Liver (tissue), 9 donors: ENCODE data around the gene N4BP3. TPM values are rescaled to one million over a fixed set of nuclear protein-coding genes. Genes with fewer than 3 reads are reported as not detected.

Experiments used
- DNase-seq: peaks from one replicate; pipeline ENCODE4 v3.0.0-alpha.2; 2017; ENCODE audit warnings: low spot score
- H3K27ac ChIP-seq, 2 donors: one replicate each; pipeline ENCODE4 v1.7.0; 2013; ENCODE audit warnings: inconsistent platforms in 2 of 2, low read length in 2 of 2, control low read depth in 1 of 2, low read depth in 1 of 2, mild to moderate bottlenecking in 1 of 2
- H3K27me3 ChIP-seq, 4 donors: one replicate each; pipeline versions ENCODE4 v1.6.1 to v1.7.0; 2013; ENCODE audit warnings: low read length in 3 of 4, inconsistent platforms in 1 of 4, mild to moderate bottlenecking in 1 of 4, moderate library complexity in 1 of 4; ENCODE audit not compliant: control insufficient read depth in 4 of 4, insufficient read depth in 4 of 4
- H3K36me3 ChIP-seq, 4 donors: one replicate each; pipeline versions ENCODE4 v1.6.1 to v1.7.0; 2013; ENCODE audit warnings: low read length in 3 of 4, mild to moderate bottlenecking in 3 of 4, low read depth in 1 of 4, moderate library complexity in 1 of 4; ENCODE audit not compliant: control insufficient read depth in 4 of 4, insufficient read depth in 3 of 4
- H3K4me1 ChIP-seq, 4 donors: one replicate each; pipeline versions ENCODE4 v1.6.1 to v1.7.0; 2013; ENCODE audit warnings: low read length in 3 of 4, mild to moderate bottlenecking in 3 of 4, moderate library complexity in 1 of 4; ENCODE audit not compliant: control insufficient read depth in 4 of 4, insufficient read depth in 4 of 4
- H3K4me3 ChIP-seq, 3 donors: one replicate each; pipeline versions ENCODE4 v1.6.1 to v1.7.0; 2013; ENCODE audit warnings: low read length in 3 of 3, control low read depth in 1 of 3, low read depth in 1 of 3, mild to moderate bottlenecking in 1 of 3
- H3K9ac ChIP-seq, 2 donors: one replicate each; pipeline ENCODE4 v1.7.0; 2013; ENCODE audit warnings: low read length in 2 of 2, mild to moderate bottlenecking in 2 of 2, moderate library complexity in 2 of 2, control low read depth in 1 of 2, low read depth in 1 of 2
- H3K9me3 ChIP-seq, 4 donors: one replicate each; pipeline versions ENCODE4 v1.6.1 to v1.7.0; 2013; ENCODE audit warnings: low read length in 3 of 4; ENCODE audit not compliant: control insufficient read depth in 4 of 4
- FOXA1 ChIP-seq: IDR thresholded peaks from 2 replicates; pipeline ENCODE4 v1.6.1; 2016; ENCODE audit warnings: antibody characterized with exemption
- FOXA2 ChIP-seq: IDR thresholded peaks from 2 replicates; pipeline ENCODE4 v1.6.1; 2016; ENCODE audit warnings: antibody characterized with exemption
- GABPA ChIP-seq, 2 donors: IDR thresholded peaks in 1 of 2; conservative IDR thresholded peaks in 1 of 2; 2 replicates each; pipeline ENCODE4 v1.6.1; 2016; ENCODE audit warnings: antibody characterized with exemption in 2 of 2, mild to moderate bottlenecking in 1 of 2, moderate library complexity in 1 of 2
- HNF4A ChIP-seq, 2 donors: conservative IDR thresholded peaks; 2 replicates each; pipeline ENCODE4 v1.6.1; 2016; ENCODE audit warnings: antibody characterized with exemption in 2 of 2, mild to moderate bottlenecking in 2 of 2
- HNF4G ChIP-seq: IDR thresholded peaks from 2 replicates; pipeline ENCODE4 v1.6.1; 2016; ENCODE audit warnings: antibody characterized with exemption
- JUND ChIP-seq, 2 donors: IDR thresholded peaks; 2 replicates each; pipeline ENCODE4 v1.6.1; 2016; ENCODE audit warnings: antibody characterized with exemption in 2 of 2
- NR2F2 ChIP-seq: IDR thresholded peaks from 2 replicates; pipeline ENCODE4 v1.6.1; 2016; ENCODE audit warnings: antibody characterized with exemption
- RAD21 ChIP-seq, 2 donors: IDR thresholded peaks; 2 replicates each; pipeline ENCODE4 v1.6.1; 2016; ENCODE audit warnings: antibody characterized with exemption in 2 of 2, mild to moderate bottlenecking in 2 of 2
- REST ChIP-seq: IDR thresholded peaks from 2 replicates; pipeline ENCODE4 v1.6.1; 2016; ENCODE audit warnings: antibody characterized with exemption, mild to moderate bottlenecking
- SP1 ChIP-seq: IDR thresholded peaks from 2 replicates; pipeline ENCODE4 v1.6.1; 2018; ENCODE audit warnings: antibody characterized with exemption, mild to moderate bottlenecking
- YY1 ChIP-seq: IDR thresholded peaks from 2 replicates; pipeline ENCODE4 v1.6.1; 2016; ENCODE audit warnings: antibody characterized with exemption, mild to moderate bottlenecking
- ZBTB33 ChIP-seq: IDR thresholded peaks from 2 replicates; pipeline ENCODE4 v1.6.1; 2016; ENCODE audit warnings: antibody characterized with exemption
- WGBS: extraction: QIAGEN DNeasy Blood & Tissue Kit; methylation state at CpG from one replicate; pipeline ENCODE4 v1.1.7; 2013; 5-methylcytosine and 5-hydroxymethylcytosine counted together
- polyA plus RNA-seq, 2 donors: library from polyadenylated mRNA; stranded (reverse) in 1 of 2; unstranded in 1 of 2; fragments of 200-250 nt in 1 of 2; fragments of >200 nt in 1 of 2; fragmentation: Nextera tagmentation in 1 of 2; extraction: Ambion mirVana in 1 of 2; gene quantifications; one replicate each; pipeline versions ENCODE4 v1.2.1 to v1.2.3, GENCODE V29; 2013 to 2015
- total RNA-seq, 2 donors: library from RNA; depleted of rRNA; stranded (reverse); fragments of >200 nt; gene quantifications; one replicate each; pipeline ENCODE4 v1.2.3, GENCODE V29; 2014
- TF ChIP-seq, protein P1 (sequence below): IDR thresholded peaks from 2 replicates; pipeline ENCODE4 v1.6.1; 2016; ENCODE audit warnings: antibody characterized with exemption
- TF ChIP-seq, protein P2 (sequence below): fragments of 150-350 bp; IDR thresholded peaks from 2 replicates; pipeline ENCODE4 v1.5.1; 2017; ENCODE audit warnings: improper control_type of control experiment, low read depth, low read length; ENCODE audit not compliant: missing input control
- donor health status: healthy.
- donor health status: healthy.
- donor health status: healthy.
- donor health status: healthy.
- donor health status: healthy.

Gene N4BP3
- total and polyA plus RNA-seq, 4 donors = 0.06 to 0.28 (median 0.08) TPM; not detected in 1

- TF ChIP-seq REST = no peak
- TF ChIP-seq NR2F2 = no peak
- no peak for TF ChIP-seq HNF4A (conservative IDR thresholded peaks at IDR 0.05)
- TF ChIP-seq HNF4G = no peak
- TF ChIP-seq SP1 = no peak
- TF ChIP-seq FOXA1 = no peak
These were observed 4.9 kb upstream of the N4BP3 start (continued) for GRCh38 chr5:178108446-178108845.

DNA sequence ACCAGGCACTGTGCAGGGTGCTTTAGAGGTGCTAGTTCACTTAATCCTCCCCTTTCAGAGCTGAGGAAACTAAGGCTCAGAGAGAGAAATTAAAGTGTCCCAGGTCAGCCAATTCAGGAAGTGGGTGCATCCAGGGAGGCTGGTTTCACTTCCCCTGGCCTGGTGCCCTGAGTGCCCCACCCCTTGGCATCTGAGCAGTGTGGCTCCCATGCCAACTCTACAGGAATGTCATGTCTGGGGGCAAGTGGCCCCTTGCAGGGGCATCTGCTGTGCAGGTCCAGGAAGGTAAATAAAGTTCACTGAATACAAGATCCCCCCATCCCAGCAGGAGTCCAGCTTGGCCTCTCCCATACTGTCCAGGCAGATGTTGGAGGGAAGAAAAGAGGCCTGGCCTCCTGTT, 4.4 kb upstream of the N4BP3 start:
- H3K4me1 ChIP-seq = peaks cover 3 to 10% (median 7%) of the 10 kb centered on the region in 4 donors
- TF ChIP-seq HNF4A (conservative IDR thresholded peaks at IDR 0.05) (no peak), JUND (IDR thresholded peaks at IDR 0.05) (no peak), FOXA1 (no peak), GABPA (IDR thresholded peaks at IDR 0.05 in 1 of 2, conservative IDR thresholded peaks at IDR 0.05 in 1 of 2) (no peak), RAD21 (IDR thresholded peaks at IDR 0.05) (no peak), YY1 (no peak), ZBTB33 (no peak)
- TF ChIP-seq, protein P1, sequence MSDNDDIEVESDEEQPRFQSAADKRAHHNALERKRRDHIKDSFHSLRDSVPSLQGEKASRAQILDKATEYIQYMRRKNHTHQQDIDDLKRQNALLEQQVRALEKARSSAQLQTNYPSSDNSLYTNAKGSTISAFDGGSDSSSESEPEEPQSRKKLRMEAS = no peak
- TF ChIP-seq, protein P2, sequence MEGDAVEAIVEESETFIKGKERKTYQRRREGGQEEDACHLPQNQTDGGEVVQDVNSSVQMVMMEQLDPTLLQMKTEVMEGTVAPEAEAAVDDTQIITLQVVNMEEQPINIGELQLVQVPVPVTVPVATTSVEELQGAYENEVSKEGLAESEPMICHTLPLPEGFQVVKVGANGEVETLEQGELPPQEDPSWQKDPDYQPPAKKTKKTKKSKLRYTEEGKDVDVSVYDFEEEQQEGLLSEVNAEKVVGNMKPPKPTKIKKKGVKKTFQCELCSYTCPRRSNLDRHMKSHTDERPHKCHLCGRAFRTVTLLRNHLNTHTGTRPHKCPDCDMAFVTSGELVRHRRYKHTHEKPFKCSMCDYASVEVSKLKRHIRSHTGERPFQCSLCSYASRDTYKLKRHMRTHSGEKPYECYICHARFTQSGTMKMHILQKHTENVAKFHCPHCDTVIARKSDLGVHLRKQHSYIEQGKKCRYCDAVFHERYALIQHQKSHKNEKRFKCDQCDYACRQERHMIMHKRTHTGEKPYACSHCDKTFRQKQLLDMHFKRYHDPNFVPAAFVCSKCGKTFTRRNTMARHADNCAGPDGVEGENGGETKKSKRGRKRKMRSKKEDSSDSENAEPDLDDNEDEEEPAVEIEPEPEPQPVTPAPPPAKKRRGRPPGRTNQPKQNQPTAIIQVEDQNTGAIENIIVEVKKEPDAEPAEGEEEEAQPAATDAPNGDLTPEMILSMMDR = no peak
- H3K4me3 ChIP-seq = no peak overlapping the region
- no peak overlapping the region for H3K9ac ChIP-seq
- peaks cover 0 to 3% (median 0%) of the 10 kb centered on the region in 4 donors for H3K27me3 ChIP-seq
- H3K9me3 ChIP-seq = no peaks in the 10 kb centered on the region
- no peak for DNase-seq
- H3K36me3 ChIP-seq = no peaks in the 10 kb centered on the region
- H3K27ac ChIP-seq = no peak overlapping the region

GRCh38 chr5:178110511-178110910, 2.8 kb upstream of the N4BP3 start:
- H3K27ac ChIP-seq = no peak overlapping the region
- H3K4me3 ChIP-seq = no peak overlapping the region
- no peaks in the 10 kb centered on the region for H3K36me3 ChIP-seq
- H3K9me3 ChIP-seq = no peaks in the 10 kb centered on the region
- DNase-seq = no peak
- peaks cover 0 to 10% (median 2%) of the 10 kb centered on the region in 4 donors for H3K27me3 ChIP-seq
- peaks cover 5 to 14% (median 9%) of the 10 kb centered on the region in 4 donors for H3K4me1 ChIP-seq
- 85% methylated on average over 9 of the region's 9 CpGs for WGBS
- TF ChIP-seq FOXA2 (no peak), FOXA1 (no peak), ZBTB33 (no peak), REST (no peak), SP1 (no peak), GABPA (IDR thresholded peaks at IDR 0.05 in 1 of 2, conservative IDR thresholded peaks at IDR 0.05 in 1 of 2) (no peak)
- TF ChIP-seq, protein P2 = no peak
- H3K9ac ChIP-seq = no peak overlapping the region
